Activated CD8-positive, alpha-beta memory T cell treated with anti-CD3 and anti-CD28 coated beads for 1 hour (primary cell): Measurements from ENCODE around the gene CACNA1E.

Experiments used
- DNase-seq, 2 donors: peaks; one replicate each; pipeline ENCODE4 v3.0.0-alpha.2; 2020; ENCODE audit warnings: low read depth in 1 of 2; ENCODE audit errors: extremely low read depth in 1 of 2

CACNA1E gene

GRCh38 chr1:181483285-181484195 is at the start of gene CACNA1E:
Gene CACNA1E (plus strand): TSS chr1:181483517. CDS start chr1:181483745, 228 bp downstream.
- no peak for DNase-seq

- no peak for DNase-seq
Measured at GRCh38 chr1:181433931-181434330, 49.4 kb upstream of the CACNA1E start.

GRCh38 chr1:181438013-181438412 is 45.3 kb upstream of the CACNA1E start:
- DNase-seq: no peak

- no peak for DNase-seq
Measured at GRCh38 chr1:181440510-181440909, 42.8 kb upstream of the CACNA1E start.

GRCh38 chr1:181442181-181442525 is 41.2 kb upstream of the CACNA1E start:
- no peak for DNase-seq

- DNase-seq: no peak
Measured at GRCh38 chr1:181443231-181443853, 40.0 kb upstream of the CACNA1E start.

- no peak for DNase-seq
Measured at GRCh38 chr1:181445436-181445835, 37.9 kb upstream of the CACNA1E start.

- no peak for DNase-seq
Measured at GRCh38 chr1:181448461-181448860, 34.9 kb upstream of the CACNA1E start.

- no peak for DNase-seq
Measured at GRCh38 chr1:181451661-181452230, 31.6 kb upstream of the CACNA1E start.

- DNase-seq: no peak
Measured at GRCh38 chr1:181452746-181453145, 30.6 kb upstream of the CACNA1E start.

GRCh38 chr1:181453541-181454201 is 29.6 kb upstream of the CACNA1E start:
- no peak for DNase-seq

- no peak for DNase-seq
Measured at GRCh38 chr1:181456551-181456950, 26.8 kb upstream of the CACNA1E start.

- DNase-seq: no peak
Measured at GRCh38 chr1:181458419-181458818, 24.9 kb upstream of the CACNA1E start.

- DNase-seq: no peak
Measured at GRCh38 chr1:181459067-181459466, 24.2 kb upstream of the CACNA1E start.

- DNase-seq: no peak
Measured at GRCh38 chr1:181469829-181470228, 13.5 kb upstream of the CACNA1E start.

GRCh38 chr1:181475580-181475979 is 7.7 kb upstream of the CACNA1E start:
- DNase-seq: no peak

GRCh38 chr1:181476581-181476980 is 6.7 kb upstream of the CACNA1E start:
- no peak for DNase-seq

- no peak for DNase-seq
Measured at GRCh38 chr1:181478306-181478705, 5.0 kb upstream of the CACNA1E start.

GRCh38 chr1:181479137-181479745 is 4.1 kb upstream of the CACNA1E start:
- no peak for DNase-seq

- DNase-seq: no peak
Measured at GRCh38 chr1:181482001-181482430, 1.3 kb upstream of the CACNA1E start.
